Mucosa of rectum (tissue), 2 donors: ENCODE results near the gene KTN1.

Experiments used
- H3K27ac ChIP-seq, 2 donors: one replicate each; pipeline ENCODE4 v1.7.0; 2013; ENCODE audit warnings: inconsistent platforms in 2 of 2, low read depth in 2 of 2, low read length in 2 of 2
- H3K27me3 ChIP-seq, 2 donors: one replicate each; pipeline ENCODE4 v1.7.0; 2013; ENCODE audit warnings: low read length in 2 of 2; ENCODE audit not compliant: control insufficient read depth in 2 of 2, insufficient read depth in 2 of 2
- H3K36me3 ChIP-seq, 2 donors: one replicate each; pipeline ENCODE4 v1.7.0; 2013; ENCODE audit warnings: low read length in 2 of 2; ENCODE audit not compliant: control insufficient read depth in 2 of 2, insufficient read depth in 2 of 2
- H3K4me1 ChIP-seq, 2 donors: one replicate each; pipeline ENCODE4 v1.7.0; 2013; ENCODE audit warnings: low read length in 2 of 2, mild to moderate bottlenecking in 1 of 2; ENCODE audit not compliant: control insufficient read depth in 2 of 2, insufficient read depth in 2 of 2
- H3K4me3 ChIP-seq, 2 donors: one replicate each; pipeline ENCODE4 v1.7.0; 2013; ENCODE audit warnings: low read length in 2 of 2
- H3K9ac ChIP-seq, 2 donors: one replicate each; pipeline ENCODE4 v1.7.0; 2013; ENCODE audit warnings: low read length in 2 of 2, low read depth in 1 of 2, mild to moderate bottlenecking in 1 of 2
- H3K9me3 ChIP-seq, 2 donors: one replicate each; pipeline ENCODE4 v1.7.0; 2013; ENCODE audit warnings: low read length in 2 of 2; ENCODE audit not compliant: control insufficient read depth in 2 of 2
- donor health status: healthy.
- donor health status: Normal muscosa, but diverticular disease.

Gene KTN1

GRCh38 chr14:55628426-55628825, 48.4 kb downstream of the KTN1 start:
- H3K36me3 ChIP-seq = peaks cover 35 to 45% of the 10 kb centered on the region in 2 donors

DNA sequence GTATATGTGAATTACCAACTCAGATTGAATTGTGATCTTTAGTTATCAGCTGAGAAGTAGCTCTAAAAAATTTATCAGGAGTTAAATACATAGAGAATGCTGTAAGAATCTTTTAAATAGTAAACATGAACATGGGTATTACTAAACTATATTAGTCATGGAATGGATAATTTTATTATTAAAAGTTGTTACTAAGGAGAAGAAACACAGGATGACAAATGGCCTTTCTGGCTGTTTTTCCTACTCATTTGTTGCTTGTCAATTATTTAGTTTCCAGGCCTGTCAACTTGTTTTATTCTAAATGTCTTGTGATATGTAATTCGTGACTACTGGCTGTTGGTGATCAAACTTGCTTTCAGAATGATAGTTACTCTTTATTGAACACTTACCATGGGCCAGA, 58.7 kb downstream of the KTN1 start:
- H3K4me3 ChIP-seq = no peak overlapping the region
- H3K27ac ChIP-seq = no peak overlapping the region
- H3K9ac ChIP-seq = no peak overlapping the region
- no peaks in the 10 kb centered on the region for H3K4me1 ChIP-seq
- H3K9me3 ChIP-seq = no peaks in the 10 kb centered on the region
- H3K36me3 ChIP-seq = peaks cover 66 to 78% of the 10 kb centered on the region in 2 donors
- H3K27me3 ChIP-seq = no peaks in the 10 kb centered on the region

More at GRCh38 chr14:55628426-55628825, 48.4 kb downstream of the KTN1 start:
- Histone ChIP-seq H3K27ac (no peak overlapping the region), H3K4me1 (no peaks in the 10 kb centered on the region), H3K9me3 (no peaks in the 10 kb centered on the region), H3K27me3 (no peaks in the 10 kb centered on the region), H3K4me3 (no peak overlapping the region), H3K9ac (no peak overlapping the region)

GRCh38 chr14:55641290-55641689, 61.3 kb downstream of the KTN1 start:
- Histone ChIP-seq H3K4me1 (no peaks in the 10 kb centered on the region), H3K9me3 (no peaks in the 10 kb centered on the region), H3K36me3 (peaks cover 54 to 60% of the 10 kb centered on the region in 2 donors), H3K27me3 (no peaks in the 10 kb centered on the region), H3K9ac (no peak overlapping the region), H3K4me3 (no peak overlapping the region), H3K27ac (no peak overlapping the region)

DNA sequence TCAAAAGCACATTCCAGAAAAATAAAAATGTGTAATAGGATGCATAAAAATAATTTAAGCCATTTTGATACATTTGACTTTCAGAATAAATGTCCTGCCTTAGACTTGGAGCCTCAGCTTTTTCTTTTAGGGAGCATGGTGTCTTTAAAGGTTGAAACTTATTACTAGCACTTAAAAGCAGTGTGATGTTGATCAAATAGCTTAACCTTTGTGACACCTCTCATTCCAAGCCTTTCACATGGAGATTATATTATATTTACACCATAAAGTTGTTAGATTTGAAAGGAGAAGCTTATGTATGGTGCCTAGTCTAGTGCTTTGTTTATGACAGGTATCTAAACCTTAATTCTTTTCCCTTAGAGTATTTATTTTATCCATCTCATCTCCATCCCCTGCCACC, 61.9 kb downstream of the KTN1 start:
- Histone ChIP-seq H3K4me1 (no peaks in the 10 kb centered on the region), H3K9me3 (no peaks in the 10 kb centered on the region), H3K9ac (no peak overlapping the region), H3K36me3 (peaks cover 47 to 60% of the 10 kb centered on the region in 2 donors), H3K27ac (no peak overlapping the region), H3K4me3 (no peak overlapping the region), H3K27me3 (no peaks in the 10 kb centered on the region)

DNA sequence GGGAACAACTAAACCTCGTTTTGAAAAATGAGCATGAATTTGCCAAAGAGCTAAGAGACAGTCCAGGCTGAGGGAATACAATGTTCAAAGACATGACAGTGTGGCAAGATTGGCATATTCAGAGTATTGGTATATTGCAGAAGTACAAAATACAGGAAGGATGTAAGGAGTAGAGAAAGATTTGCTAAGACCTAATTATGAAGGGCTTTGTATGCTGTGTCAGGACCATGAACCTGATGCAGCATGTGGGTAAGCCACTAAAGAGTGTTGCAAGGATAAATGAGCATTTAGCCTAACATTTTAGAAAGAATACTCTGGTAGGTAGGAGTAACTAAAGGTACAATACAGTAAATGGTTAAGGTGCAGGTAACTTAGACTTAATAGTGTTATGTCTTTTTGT, 65.1 kb downstream of the KTN1 start:
- Histone ChIP-seq H3K27me3 (no peaks in the 10 kb centered on the region), H3K4me3 (no peak overlapping the region), H3K27ac (no peak overlapping the region), H3K9me3 (no peaks in the 10 kb centered on the region), H3K9ac (no peak overlapping the region), H3K36me3 (peaks cover 42 to 57% of the 10 kb centered on the region in 2 donors), H3K4me1 (no peaks in the 10 kb centered on the region)

- Histone ChIP-seq H3K36me3 (peaks cover 48 to 57% of the 10 kb centered on the region in 2 donors), H3K4me1 (no peaks in the 10 kb centered on the region), H3K27ac (no peak overlapping the region), H3K4me3 (no peak overlapping the region), H3K27me3 (no peaks in the 10 kb centered on the region), H3K9ac (no peak overlapping the region), H3K9me3 (no peaks in the 10 kb centered on the region)
Observed at GRCh38 chr14:55645845-55646832, 66.1 kb downstream of the KTN1 start.

- Histone ChIP-seq H3K27ac (no peak overlapping the region), H3K36me3 (peaks cover 55 to 73% of the 10 kb centered on the region in 2 donors), H3K4me1 (no peaks in the 10 kb centered on the region), H3K27me3 (no peaks in the 10 kb centered on the region), H3K9me3 (no peaks in the 10 kb centered on the region), H3K9ac (no peak overlapping the region), H3K4me3 (no peak overlapping the region)
Observed at GRCh38 chr14:55650992-55651391, 71.0 kb downstream of the KTN1 start.

- no peaks in the 10 kb centered on the region for H3K27me3 ChIP-seq
- H3K9ac ChIP-seq = no peak overlapping the region
- no peaks in the 10 kb centered on the region for H3K4me1 ChIP-seq
- H3K9me3 ChIP-seq = no peaks in the 10 kb centered on the region
- H3K27ac ChIP-seq = no peak overlapping the region
- H3K4me3 ChIP-seq = no peak overlapping the region
- H3K36me3 ChIP-seq = peaks cover 72 to 77% of the 10 kb centered on the region in 2 donors
Observed at GRCh38 chr14:55654243-55654642, 74.2 kb downstream of the KTN1 start.

DNA sequence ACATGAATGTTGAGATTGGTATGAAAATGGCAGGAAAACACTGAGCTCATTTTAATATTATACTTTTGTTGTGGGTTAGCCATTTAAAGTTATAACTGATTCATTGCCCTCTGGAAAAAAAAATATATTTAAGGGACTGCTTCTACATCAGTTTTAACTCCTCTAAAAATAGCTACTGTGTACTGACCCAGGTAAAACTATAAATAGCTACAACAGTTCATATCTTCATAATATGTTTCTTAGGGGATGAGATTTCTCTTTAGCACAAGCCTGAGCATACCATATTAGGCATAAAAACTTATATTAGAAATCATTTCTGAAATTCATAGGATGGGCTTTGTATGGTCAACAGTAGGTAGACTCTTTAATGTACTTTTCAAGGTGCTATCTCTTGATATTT, 81.0 kb downstream of the KTN1 start:
- Histone ChIP-seq H3K4me1 (no peaks in the 10 kb centered on the region), H3K27me3 (no peaks in the 10 kb centered on the region), H3K9me3 (no peaks in the 10 kb centered on the region), H3K27ac (no peak overlapping the region), H3K36me3 (peaks cover 48 to 54% of the 10 kb centered on the region in 2 donors), H3K4me3 (no peak overlapping the region), H3K9ac (no peak overlapping the region)

- Histone ChIP-seq H3K9ac (no peak overlapping the region), H3K4me1 (no peaks in the 10 kb centered on the region), H3K27me3 (no peaks in the 10 kb centered on the region), H3K36me3 (peaks cover 41% of the 10 kb centered on the region in 2 donors), H3K4me3 (no peak overlapping the region), H3K27ac (no peak overlapping the region), H3K9me3 (no peaks in the 10 kb centered on the region)
Observed at GRCh38 chr14:55662752-55663151, 82.7 kb downstream of the KTN1 start.
